HK-2 (cell line): ENCODE results near the gene VILL.
A peak's percentile ranks its signal among the peaks of the same experiment; 100 is the strongest.
"Not testable (repeated sequence)": the region's sequence is repeated elsewhere in the genome, so short reads cannot be mapped to it uniquely, and the experiment has no call there.

Experiments used
- DNase-seq: peaks from one replicate; pipeline ENCODE4 v3.0.0-alpha.2; 2018; ENCODE audit not compliant: unreplicated experiment

VILL gene

DNA sequence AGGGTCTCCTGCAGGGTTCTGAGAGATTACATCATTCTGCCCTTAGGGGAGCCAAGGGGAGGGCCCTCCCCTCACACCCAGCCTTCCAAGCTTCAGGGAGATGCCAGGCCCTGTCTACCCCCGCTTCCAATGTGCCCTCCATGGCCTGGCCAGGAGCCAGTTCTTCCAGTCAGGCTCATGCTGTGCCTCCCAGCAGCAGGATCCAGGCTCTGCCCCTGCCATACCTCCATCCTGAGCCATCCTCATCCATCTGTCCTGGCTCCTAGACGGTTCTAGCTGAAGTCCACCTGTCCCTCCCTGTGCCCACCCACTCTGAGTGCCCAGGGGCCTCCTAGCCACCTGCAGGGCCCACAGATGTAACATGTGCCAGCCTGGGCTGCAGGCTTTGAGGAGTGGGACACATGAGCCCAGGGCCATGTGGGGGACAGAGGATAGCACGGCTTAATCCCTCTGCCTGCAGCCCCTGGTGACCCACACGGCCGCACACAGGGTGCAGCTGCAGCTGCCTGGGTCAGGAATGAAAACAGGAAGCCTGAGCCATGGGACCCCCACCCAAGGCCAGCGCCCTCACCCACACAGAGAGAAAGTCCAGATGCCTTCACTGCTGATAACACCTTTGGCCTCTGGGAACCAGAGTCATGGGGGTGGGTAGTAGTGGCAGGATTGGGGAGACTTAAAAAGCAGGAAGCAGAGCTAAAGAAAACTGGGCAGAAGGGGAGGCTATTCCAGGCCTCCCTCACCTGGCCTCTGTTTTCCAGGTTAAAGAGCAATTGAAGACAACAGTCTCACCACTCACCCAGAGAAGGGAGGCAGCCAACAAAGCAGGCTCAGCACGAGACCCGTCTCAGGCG is 27.1 kb downstream of the VILL start:
- no peak for DNase-seq

DNA sequence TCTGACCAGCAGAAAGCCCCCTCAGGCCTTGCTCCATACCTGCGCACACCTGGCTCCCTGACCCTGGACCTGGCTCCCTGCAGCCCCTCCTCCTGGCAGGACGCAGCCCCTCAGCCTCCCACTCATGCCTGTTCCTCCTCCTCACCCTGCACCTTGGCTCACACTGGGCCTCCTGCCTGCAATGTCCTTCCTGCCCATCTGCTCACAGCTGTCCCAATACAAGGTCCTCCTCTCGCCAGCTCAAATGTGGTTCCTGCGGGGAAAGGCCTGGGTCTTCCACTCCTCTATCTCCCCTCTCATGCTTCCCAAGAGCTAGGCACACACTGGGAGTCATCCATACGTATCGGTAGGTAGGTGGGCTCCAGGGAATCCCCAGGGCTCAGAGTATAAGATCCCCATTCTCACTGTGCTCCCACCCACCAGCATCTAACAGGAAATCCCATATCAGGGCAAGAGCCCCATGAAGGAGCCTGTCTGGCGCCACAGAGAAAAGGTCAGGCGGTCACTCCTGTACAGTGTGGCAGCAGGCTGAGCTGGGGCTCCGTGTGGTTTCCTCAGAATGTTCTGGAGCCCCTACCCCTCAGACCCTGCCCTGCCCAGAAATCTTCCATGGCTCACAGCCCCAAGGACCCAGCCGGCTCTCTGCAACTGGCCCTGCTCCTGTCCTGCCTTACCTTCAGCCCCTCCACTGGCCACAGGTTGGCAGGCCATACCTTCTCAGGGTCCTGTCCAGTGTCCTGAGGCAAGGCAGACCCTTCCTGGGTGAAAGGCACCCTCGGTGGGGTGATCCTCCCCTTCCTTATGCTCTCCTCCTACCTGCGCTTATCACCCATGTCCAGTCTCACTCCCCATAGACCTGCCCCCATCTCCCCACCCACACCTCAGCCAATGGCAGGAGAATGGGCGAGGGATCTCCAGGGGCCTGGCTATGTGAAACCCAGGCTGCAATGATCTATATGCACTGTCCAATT is 28.0 kb downstream of the VILL start:
- no peak for DNase-seq

DNA sequence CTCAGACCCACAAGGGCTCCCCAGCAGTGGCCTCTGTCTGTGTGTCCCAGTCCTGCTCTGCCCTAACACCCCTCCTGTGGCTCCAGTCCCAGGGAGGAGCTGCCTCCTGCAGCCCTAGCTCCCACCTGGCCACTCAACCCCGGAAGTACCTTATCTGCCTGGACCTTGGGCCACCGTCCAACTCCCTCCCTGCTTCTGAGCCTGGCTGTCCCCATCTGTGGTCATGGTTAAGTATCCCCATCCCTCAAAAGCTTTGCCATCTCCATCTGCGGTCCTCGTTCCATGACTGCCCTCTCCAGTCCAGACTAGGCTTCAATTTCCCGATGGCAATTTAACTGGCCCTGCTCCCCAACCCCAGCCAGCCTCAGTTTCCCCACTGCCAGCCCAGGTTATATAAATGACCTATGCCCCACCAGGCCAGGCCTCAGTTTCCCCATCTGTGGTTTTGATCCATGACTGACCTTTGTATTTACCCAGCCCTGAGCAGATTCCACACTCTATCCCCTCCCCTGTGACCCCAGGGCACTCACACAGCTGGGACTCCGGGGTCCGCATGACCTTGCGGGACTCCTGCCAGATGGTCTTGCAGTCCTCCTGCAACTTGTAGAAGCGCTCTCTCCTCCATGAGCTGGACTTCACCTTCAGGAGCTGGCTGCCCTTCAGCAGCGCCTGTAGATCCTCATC is 29.2 kb downstream of the VILL start:
- no peak for DNase-seq

DNA sequence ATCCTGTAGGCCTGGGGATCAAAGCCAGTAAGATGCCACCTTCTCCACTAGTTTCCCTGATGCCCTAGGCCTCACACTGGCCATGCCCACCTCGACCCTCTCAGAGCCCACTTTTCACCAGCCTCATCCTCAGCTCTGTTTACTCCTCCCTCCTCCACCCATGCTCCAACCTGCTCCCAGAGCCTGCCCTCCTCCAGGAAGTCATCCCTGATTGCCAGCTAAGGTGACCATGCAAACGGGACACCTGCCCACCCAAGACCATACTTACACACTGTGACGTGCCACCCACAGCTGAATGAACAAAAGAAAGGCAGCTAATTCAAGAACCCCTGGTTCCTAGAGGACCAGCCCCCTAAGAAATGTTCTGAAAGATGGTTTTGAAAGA is 29.7 kb downstream of the VILL start:
- no peak for DNase-seq

DNA sequence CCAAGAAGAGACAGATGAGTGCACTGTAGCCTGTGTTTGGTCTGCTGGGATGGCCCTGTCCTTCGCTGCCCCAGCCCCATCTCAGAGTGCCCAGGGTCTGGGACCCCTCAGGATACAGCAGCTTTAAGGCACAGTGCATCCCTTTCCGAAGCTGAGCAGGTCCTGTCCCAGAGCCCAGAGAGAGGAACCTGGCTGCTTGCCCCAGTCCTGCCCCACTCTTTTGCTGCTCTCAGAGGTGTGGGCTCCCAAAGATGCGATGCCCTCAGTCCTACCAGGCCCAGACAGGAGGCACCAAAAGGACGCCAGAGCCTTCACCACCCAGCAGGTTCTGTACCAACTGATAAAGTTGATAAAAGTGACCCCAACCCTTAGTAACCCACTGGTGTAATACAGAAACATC is 30.6 kb downstream of the VILL start:
- DNase-seq = no peak

DNA sequence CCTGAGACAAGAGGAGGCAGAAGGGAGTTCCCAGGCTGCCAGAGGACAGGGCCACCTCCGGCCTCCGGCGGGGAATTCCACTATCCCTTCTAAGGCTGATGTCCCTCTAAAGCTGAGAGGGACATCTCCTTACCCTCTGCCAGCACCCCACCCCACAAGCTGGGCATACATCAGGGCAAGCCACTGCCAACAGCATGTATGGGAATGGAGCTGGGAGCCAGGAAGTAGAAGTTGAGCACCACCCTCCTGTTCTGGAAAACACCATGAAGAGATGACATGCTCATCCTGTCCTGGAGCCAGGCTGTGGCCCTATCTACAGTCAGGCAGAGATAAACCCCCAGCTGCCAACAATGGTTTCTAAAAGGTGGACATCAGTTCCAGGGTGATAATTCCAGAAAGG is 31.7 kb downstream of the VILL start:
- no peak for DNase-seq

DNA sequence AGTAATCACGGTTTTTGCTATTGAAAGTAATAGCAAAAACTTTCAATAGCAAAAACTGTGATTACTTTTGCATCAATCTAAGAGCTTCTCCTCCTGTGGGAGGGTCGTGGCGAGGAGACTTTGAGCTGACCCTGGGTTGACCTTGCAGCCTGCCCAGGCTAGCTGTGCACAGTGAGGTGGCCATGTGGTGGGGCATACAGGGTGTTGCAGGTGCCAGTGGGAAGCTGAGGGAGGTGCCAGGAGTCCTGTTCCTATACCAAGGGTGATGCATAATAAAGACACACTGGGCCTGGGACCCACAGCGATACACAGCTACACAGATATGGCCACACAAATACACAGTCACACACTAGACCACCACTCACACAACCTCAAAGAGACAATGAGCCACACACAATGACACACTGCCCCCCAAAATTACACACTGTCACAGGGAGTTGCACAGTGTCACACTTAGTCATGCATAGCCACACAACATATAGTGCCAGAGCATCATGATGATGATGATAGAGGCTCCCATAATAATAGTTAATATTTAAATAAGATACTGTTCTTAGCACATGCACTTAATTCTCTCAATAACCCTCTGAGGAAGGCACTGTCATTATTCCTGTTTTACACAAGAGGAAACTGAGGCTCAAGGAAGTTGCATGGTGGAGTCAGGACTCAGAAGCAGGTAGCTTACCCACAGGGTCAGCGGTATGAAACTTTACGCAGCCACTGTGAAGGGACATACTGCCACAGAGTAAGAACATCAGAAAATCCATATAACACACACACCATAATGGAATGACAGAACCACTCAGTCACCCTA is 32.5 kb downstream of the VILL start:
- DNase-seq = no peak

DNA sequence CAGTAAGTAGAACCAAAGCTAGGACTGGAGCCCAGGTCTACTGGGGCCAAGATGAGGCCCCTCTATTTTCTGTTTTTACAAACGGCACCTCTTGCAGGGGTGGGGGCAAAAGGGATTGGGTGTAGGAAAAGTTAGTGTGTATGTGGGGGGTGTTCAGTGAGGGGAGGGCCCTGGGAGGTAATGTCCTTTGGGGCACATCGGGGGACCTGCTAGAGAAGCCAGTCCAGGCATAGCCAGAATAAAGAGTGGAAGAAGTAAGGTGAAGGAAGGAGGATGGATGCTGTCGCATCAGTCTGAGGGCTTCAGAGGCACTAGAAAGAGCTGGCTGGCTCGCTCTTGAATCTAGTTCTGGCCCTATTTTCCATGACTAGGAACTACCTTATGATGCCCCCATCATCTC is 36.3 kb downstream of the VILL start:
- no peak for DNase-seq

DNA sequence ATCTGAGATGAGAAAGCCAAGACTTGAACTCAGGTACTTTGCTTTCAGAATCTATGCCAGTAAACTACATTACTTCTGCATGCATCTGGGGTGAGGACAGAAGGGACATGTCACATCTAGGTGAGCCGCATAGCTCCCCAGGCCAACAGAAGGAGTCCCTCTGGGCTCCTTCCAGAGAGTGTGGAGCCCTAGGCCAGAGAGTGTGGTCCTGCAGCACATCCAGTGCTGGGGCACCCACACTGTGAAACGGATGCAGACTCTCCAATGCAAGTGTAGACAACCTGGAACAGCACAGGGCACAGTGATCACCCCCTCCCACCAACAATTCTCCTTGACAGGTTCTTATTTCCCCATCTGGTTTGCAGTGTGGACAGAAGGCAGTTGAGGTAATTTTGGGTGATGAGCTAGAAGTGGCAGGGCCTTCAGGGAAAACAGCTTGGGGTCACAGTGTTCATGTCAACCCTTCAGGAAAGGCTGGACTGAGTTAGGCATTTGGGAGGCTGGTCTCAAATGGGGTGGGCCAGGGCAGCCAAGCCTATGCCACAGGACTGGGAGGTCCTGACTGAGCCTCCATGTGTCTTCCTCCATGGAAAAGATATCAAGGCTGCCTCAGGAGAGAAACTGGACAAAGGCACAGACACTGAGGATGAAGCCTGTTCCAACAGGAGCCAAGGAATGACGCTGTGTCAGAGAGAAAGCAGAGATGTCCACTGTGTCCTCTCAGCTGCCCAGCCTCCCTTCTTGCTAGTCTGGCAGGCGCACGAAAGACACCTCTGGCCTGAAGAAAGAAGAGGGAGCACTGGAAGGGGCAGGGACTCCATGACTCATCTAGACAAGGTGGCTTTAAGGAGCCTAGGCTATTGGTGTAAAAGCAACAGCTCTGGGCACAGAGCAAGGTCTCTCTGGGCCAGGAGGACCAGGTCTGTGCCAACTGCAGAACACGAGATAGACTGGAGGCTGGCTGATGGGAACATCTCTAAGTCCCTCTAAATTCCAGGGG is 37.2 kb downstream of the VILL start:
- no peak for DNase-seq

DNA sequence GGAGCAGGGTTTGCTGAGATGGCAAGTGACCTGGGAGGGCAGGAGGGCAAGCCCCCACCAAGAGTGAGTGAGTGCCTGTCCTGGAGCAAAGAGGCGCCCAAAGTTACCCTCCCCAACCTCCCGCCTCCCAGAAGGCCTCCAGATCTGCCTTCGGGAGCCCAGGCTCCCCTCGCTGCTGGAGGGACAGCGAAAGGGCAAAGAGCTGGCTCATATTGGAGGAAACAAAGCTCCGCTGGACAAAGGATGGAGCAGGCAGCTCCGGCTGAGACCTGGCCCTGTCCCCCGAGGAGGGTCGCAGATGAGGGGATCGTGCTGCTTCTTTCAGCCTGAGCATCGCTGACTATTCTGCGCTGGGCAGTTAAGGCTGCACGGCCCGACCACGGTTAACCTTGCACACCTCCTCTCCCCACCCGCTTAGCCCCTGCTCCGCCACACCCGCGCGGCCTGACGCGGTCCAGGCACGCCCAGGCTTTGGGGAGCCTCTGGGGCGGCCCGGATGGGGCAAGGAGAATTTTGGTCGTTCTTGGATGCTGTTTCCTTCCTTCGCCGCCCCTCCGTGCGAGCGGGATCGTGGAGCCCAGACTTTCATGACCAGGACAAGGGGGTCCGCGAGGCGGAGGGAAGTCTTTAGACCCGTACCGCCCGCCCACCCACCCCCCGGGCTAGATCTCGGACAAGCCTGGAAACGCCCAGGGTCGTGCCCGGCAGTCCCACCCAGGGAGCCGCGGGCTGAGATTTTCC is 38.2 kb downstream of the VILL start:
- DNase-seq = no peak

DNA sequence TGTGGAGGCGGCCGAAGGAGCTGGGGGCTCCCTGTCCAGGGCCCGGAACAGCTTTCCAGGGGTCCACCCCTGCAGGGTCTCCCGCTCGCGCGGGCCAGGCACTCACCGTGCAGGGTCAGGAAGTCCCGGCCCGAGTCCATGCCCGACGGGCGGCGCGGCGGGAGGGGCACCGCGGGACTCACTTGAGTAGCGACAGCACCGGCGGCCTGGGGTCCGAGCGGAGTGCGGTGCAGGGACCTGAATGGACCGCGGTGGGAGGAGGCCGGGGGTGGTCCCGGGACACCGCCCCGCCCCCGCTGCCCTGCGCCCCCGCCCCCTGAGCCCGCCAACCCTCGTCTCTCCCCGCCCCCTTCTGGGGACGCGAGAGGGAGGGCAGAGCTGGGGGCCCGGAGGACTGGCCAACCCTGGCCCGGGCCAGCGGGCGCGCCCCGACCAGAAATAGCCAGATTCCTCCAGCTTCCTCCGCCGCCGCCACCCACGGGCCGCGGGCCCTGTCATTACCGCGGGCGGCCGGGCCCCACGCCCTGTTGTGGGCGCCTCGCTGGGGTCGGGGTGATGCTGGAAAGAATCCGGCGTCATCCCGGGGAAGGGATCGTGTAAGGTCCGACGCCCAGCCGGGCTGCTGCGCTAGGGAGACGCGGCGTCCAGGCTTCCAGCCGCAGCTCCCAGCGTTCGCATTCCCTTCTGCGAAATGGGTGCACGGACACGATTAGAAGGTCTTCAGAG is 39.0 kb downstream of the VILL start, which contains the start of gene PLCD1:
PLCD1 (minus strand) TSS at position 243 of the 726 bp plus-strand sequence; CDS start at position 140, 103 bp downstream.
- DNase-seq = no peak

DNA sequence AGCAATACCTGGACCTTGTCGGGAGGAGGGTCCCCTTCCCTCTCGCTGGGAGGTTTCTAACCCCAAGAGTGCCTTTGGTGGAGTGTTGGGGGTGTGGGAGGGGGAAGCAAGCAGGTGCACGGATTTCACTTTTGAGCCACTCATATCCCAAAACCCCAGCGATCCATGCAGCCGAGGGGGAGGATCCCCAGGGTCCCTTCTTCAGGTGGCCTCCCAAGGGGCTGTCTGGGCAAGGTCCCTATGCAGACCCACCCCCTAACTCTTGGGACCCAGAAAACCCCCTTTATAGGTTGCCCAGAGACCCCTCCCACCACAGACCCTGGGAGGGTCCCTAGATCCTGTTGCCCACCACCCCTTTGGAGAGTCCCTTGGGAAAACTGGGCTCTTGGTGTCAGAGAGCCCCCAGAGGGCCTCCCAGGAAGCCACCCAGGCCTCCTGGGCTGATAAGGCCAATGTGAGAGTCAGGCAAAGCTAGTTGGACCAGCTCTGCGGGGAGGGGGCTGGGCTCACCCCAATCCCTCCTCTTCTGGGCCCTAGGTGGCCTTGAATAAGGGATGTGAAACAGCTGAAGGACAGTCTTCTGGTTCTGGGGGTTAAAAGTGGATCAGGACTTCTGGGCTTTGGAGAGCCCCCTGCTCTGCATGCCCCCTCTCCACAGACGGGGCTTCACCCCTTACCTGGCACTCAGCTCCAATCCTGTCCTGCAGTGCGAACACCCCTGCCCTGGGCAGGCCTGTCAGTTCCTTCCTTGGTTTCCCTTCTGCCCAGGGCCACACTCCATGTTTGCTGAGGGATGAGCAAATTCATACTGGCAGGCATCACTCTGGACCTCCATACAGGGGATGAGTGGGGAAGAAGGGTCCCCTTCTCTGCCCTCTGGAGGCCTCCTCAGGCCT is 39.8 kb downstream of the VILL start:
- DNase-seq = no peak

DNA sequence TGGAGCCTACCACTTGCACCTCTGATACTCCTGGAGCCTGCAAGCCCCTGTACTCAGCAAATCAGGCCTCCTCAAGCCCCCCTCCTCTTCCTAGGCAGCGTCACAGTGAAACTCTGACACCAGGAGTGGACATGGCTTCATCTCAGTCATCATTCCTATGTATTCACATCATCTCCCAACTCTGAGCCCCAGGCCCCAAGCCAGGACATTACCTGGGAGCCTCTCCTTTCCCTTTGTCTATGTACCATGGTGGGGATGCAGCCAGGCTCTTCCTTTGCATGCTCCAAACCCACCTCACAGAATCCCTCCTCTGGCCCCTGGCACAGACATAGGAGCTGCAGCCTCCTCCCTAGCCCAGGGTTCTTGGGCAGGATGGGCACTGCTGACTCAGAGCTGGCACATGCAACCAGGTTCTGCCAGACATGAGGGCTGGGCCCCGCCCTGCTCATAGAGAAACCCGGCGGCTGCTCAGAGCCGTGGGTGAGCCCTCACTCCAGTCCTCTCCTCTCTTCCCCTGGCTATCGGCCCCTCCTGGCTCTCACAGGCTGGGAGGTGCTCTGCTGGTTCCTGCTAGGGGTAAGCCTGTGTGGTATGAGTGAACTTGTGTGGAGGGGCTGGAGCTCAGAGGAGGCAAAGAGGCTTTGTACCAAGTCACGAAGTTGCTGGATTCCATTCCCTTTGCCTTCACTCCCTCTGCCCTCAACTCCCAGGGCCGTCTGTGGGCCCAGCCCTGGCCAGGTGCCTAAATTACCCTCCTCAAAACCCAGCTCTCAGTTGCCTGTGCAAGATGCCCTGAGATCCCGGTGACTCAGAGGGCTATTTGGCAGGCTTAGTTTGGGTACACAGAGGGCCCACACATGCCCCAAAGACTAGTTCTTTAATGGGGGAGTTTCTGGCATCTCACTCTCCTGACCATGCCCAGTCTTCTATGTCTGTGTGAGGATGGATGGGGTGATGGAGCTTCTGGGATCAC is 40.7 kb downstream of the VILL start:
- peak; percentile 22 for DNase-seq

DNA sequence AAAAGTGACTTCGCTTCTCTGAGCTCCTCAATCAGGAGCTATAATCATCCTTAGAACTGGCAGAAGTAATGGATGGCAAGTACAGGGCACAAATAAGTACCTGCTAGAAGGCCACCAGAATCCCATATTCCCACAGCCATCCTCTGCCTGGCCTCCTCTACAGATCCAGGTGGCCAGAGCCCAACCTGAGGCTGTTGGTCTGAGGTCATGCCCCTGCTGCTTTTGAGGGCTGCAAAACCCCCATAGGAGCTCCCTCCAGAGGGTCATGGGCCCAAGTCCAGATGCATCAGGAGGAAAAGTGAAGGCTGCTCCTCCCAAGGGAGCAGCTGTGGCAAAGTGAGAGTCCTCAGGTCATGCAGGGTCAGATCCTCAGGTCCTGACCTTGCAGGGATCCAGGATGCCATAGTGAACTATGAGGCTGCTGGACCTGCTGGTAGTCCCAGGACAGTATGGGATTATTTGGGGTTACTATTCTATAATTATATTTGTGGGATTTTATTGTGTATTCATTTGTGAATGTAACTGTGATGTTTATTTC is 41.8 kb downstream of the VILL start:
- no peak for DNase-seq

DNA sequence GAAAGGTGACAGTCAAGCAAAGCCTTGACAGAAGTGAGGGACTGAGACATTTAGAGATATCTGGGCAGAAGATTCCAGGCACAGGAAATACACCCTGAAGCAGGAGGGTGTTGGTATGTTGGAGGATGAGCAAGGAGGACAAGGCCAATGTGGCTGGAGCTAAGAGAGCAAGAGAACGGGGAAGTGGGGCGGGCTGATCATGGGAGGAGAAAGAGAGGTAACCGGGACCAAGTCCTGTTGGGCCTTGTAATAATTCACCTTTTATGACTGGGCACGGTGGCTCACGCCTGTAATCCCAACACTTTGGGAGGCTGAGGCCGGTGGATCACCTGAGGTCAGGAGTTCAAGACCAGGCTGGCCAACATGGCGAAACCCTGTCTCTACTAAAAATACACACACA is 43.0 kb downstream of the VILL start:
- not testable (repeated sequence) for DNase-seq

DNA sequence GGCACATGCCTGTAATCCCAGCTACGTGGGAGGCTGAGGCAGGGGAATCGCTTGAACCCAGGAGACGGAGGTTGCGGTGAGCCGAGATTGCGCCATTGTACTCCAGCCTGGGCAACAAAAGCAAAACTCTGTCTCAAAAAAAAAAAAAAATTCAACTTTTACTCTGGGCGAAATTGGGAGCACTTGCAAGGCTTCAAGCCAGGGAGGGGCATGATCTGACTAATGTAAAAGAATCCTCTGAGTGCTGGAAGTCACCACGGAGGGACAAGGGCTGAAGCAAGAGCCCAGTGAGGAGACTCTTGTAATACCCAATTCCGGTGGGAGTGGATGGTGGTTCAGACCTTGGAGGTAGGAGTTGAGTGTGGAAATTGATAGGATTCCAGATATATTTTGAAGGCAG is 43.7 kb downstream of the VILL start:
- not testable (repeated sequence) for DNase-seq
